Measurements from ENCODE around the gene GLRX2.

GRCh38 chr1:193125369-193125768, 20.2 kb upstream of the GLRX2 start:
- TF ChIP-seq CTCF (conservative IDR thresholded peaks at IDR 0.05; ENCODE audit: low read length) (no peak), EZH2phosphoT487 (IDR thresholded peaks at IDR 0.05; ENCODE audit: borderline replicate concordance, low read depth, low read length) (no peak)

Measured in OCI-LY7 (cell line).